Breast epithelium (tissue), 3 donors: ENCODE results near the gene DPH1.

Experiments
- CTCF ChIP-seq, 3 donors: fragments of 450-650 bp; IDR thresholded peaks; one replicate each; pipeline ENCODE4 v1.5.1; 2016 to 2017; ENCODE audit warnings: antibody characterized with exemption in 3 of 3, mild to moderate bottlenecking in 3 of 3, moderate library complexity in 3 of 3
- POLR2A ChIP-seq: fragments of 450-650 bp; IDR thresholded peaks from one replicate; pipeline ENCODE4 v1.6.1; 2016; ENCODE audit warnings: antibody characterized with exemption, mild to moderate bottlenecking, moderate library complexity

GRCh38 chr17:2060681-2061440, 30.9 kb downstream of the DPH1 start:
- TF ChIP-seq CTCF (IDR thresholded peaks at IDR 0.05), result no peak
- no peak for TF ChIP-seq POLR2A
